GM18909 (cell line): Measurements from ENCODE around the gene CTRB2.

Experiments used
- ATAC-seq: cut with Tn5 transposase; IDR thresholded peaks from one replicate; pipeline ENCODE4 v1.9.1; 2021; ENCODE audit warnings: mild to moderate bottlenecking; ENCODE audit not compliant: unreplicated experiment, poor library complexity

The CTRB2 gene

GRCh38 chr16:75188832-75189477 is 18.0 kb downstream of the CTRB2 start:
- ATAC-seq: no peak

GRCh38 chr16:75181630-75182029 is 25.3 kb downstream of the CTRB2 start:
- ATAC-seq: no peak

GRCh38 chr16:75179208-75179607 is 27.8 kb downstream of the CTRB2 start:
- ATAC-seq: no peak

- no peak for ATAC-seq
These were observed 30.0 kb downstream of the CTRB2 start for GRCh38 chr16:75176926-75177325.

- ATAC-seq: no peak
These were observed 31.9 kb downstream of the CTRB2 start for GRCh38 chr16:75175074-75175473.

GRCh38 chr16:75172578-75172977 is 34.4 kb downstream of the CTRB2 start:
- ATAC-seq: no peak

GRCh38 chr16:75169899-75170405 is 37.0 kb downstream of the CTRB2 start:
- ATAC-seq: no peak

GRCh38 chr16:75160386-75160785 is 46.6 kb downstream of the CTRB2 start:
- no peak for ATAC-seq
